ENCODE results near the gene SLIT3. TPM values are rescaled to one million over a fixed set of nuclear protein-coding genes. Genes with fewer than 3 reads are reported as not detected.

The SLIT3 gene
- total and polyA plus RNA-seq, 2 donors (not counting 3 experiments of a cell fraction or from before 2014, with no cell fraction given) = 0.90 to 1.0 TPM

- TF ChIP-seq POLR2AphosphoS5 (IDR thresholded peaks at IDR 0.05; ENCODE audit: insufficient read depth, low read depth, low read length) (no peak), GATA2 (IDR thresholded peaks at IDR 0.05; ENCODE audit: insufficient read depth, insufficient read length, low read depth, low read length) (no peak), EZH2 (IDR thresholded peaks at IDR 0.05; ENCODE audit: borderline replicate concordance, low read depth, low read length, severe bottlenecking) (no peak), MYC (IDR thresholded peaks at IDR 0.05; ENCODE audit: low read depth, low read length) (no peak), POLR2A (IDR thresholded peaks at IDR 0.05; ENCODE audit: low read depth, low read length) (no peak), JUN (IDR thresholded peaks at IDR 0.05; ENCODE audit: borderline replicate concordance, insufficient read depth, insufficient read length, low read depth) (no peak), CTCF (IDR thresholded peaks at IDR 0.05; ENCODE audit: extremely low read depth in 1 of 2, insufficient read depth in 1 of 2, low read depth in 1 of 2, low read length in 2 of 2) (no peak)
- Histone ChIP-seq H4K20me1 (replicated peaks; ENCODE audit: control insufficient read depth, extremely low read depth, insufficient read depth, low read length) (no peaks in the 10 kb centered on the region), H3K36me3 (ENCODE audit: control insufficient read depth in 2 of 2, extremely low read depth in 1 of 2, insufficient read depth in 2 of 2, low read length in 2 of 2) (no peaks in the 10 kb centered on the region), H3K79me2 (ENCODE audit: control insufficient read depth, insufficient read depth, low read length) (no peaks in the 10 kb centered on the region), H2AFZ (ENCODE audit: low read depth, low read length) (no peak overlapping the region), H3K9ac (replicated peaks; ENCODE audit: extremely low read depth, insufficient read depth, low read length) (no peak overlapping the region), H3K27me3 (ENCODE audit: control insufficient read depth in 2 of 2, insufficient read depth in 2 of 2, low read length in 2 of 2) (no peaks in the 10 kb centered on the region), H3K4me1 (ENCODE audit: control insufficient read depth, extremely low read depth, insufficient read depth, low read length) (no peaks in the 10 kb centered on the region), H3K9me3 (replicated peaks; ENCODE audit: control insufficient read depth, insufficient read depth, low read length) (no peaks in the 10 kb centered on the region), H3K27ac (ENCODE audit: insufficient read depth, low read depth, low read length) (no peak overlapping the region), H3K4me3 (replicated peaks in 1 of 3; ENCODE audit: insufficient read depth in 1 of 3, low read depth in 1 of 3, low read length in 3 of 3) (no peak overlapping the region), H3K4me2 (ENCODE audit: insufficient read depth, low read length) (no peak overlapping the region), H3K9me1 (replicated peaks; ENCODE audit: control insufficient read depth, extremely low read depth, insufficient read depth, low read length) (no peaks in the 10 kb centered on the region)
- DNase-seq (ENCODE audit: low read depth, low spot score) (no peak), FAIRE-seq (no peak)
- intact Hi-C loops (cut with micrococcal nuclease) = no loop called here
- CTCF ChIA-PET = no interaction called here
- dilution Hi-C loops (cut with MboI; ENCODE audit: extremely low pct_ligation_motif_present, low sequenced_read_pairs) = no loop called here
- no TSS peak for BruUV-seq (replicated peaks)
- POLR2A ChIA-PET = no interaction called here
Measured at GRCh38 chr5:169044962-169045361, 256.0 kb downstream of the SLIT3 start.

GRCh38 chr5:169041180-169041579 is 259.8 kb downstream of the SLIT3 start:
- no TSS peak for BruUV-seq (replicated peaks)
- Histone ChIP-seq H4K20me1 (replicated peaks; ENCODE audit: control insufficient read depth, extremely low read depth, insufficient read depth, low read length) (no peaks in the 10 kb centered on the region), H3K4me1 (ENCODE audit: control insufficient read depth, extremely low read depth, insufficient read depth, low read length) (no peaks in the 10 kb centered on the region), H3K9ac (replicated peaks; ENCODE audit: extremely low read depth, insufficient read depth, low read length) (no peak overlapping the region), H2AFZ (ENCODE audit: low read depth, low read length) (no peak overlapping the region), H3K27me3 (ENCODE audit: control insufficient read depth in 2 of 2, insufficient read depth in 2 of 2, low read length in 2 of 2) (no peaks in the 10 kb centered on the region), H3K36me3 (ENCODE audit: control insufficient read depth in 2 of 2, extremely low read depth in 1 of 2, insufficient read depth in 2 of 2, low read length in 2 of 2) (no peaks in the 10 kb centered on the region), H3K9me1 (replicated peaks; ENCODE audit: control insufficient read depth, extremely low read depth, insufficient read depth, low read length) (no peaks in the 10 kb centered on the region), H3K9me3 (replicated peaks; ENCODE audit: control insufficient read depth, insufficient read depth, low read length) (no peaks in the 10 kb centered on the region), H3K4me3 (replicated peaks in 1 of 3; ENCODE audit: insufficient read depth in 1 of 3, low read depth in 1 of 3, low read length in 3 of 3) (no peak overlapping the region), H3K79me2 (ENCODE audit: control insufficient read depth, insufficient read depth, low read length) (no peaks in the 10 kb centered on the region), H3K27ac (ENCODE audit: insufficient read depth, low read depth, low read length) (no peak overlapping the region), H3K4me2 (ENCODE audit: insufficient read depth, low read length) (no peak overlapping the region)
- dilution Hi-C loops (cut with MboI; ENCODE audit: extremely low pct_ligation_motif_present, low sequenced_read_pairs) (no loop called here), intact Hi-C loops (cut with micrococcal nuclease) (no loop called here)
- POLR2A ChIA-PET = no interaction called here
- CTCF ChIA-PET = no interaction called here
- TF ChIP-seq CTCF (IDR thresholded peaks at IDR 0.05; ENCODE audit: extremely low read depth in 1 of 2, insufficient read depth in 1 of 2, low read depth in 1 of 2, low read length in 2 of 2) (no peak), POLR2A (IDR thresholded peaks at IDR 0.05; ENCODE audit: low read depth, low read length) (no peak), FOS (IDR thresholded peaks at IDR 0.05; ENCODE audit: borderline replicate concordance, insufficient read depth, low read length) (no peak)
- DNase-seq (ENCODE audit: low read depth, low spot score) = no peak
- no peak for FAIRE-seq
